ENCODE results near the gene UBE2B.
"Not testable (repeated sequence)": the region's sequence is repeated elsewhere in the genome, so short reads cannot be mapped to it uniquely, and the experiment has no call there.

The UBE2B gene

DNA sequence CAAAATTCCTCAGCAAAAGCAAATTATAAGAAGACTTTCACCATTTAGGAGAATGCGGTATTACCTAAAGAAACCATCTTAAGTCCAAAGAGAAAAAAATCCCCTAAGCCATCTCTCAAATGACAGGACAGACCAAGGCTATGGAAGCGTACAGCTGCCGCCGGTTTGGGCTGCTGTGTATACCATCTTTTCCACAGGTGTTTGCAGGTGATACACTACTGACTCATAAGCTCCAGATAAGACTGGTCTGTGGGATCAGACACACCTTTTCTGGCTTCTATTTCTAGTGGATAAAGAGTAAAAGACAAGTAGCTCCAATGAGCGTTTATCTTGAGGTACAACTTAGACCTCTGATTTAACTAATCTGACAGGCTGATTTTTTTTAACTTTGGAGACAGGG, 32.6 kb downstream of the UBE2B start:
- no peak for DNase-seq

GRCh38 chr5:134406390-134406789, 35.0 kb downstream of the UBE2B start:
- no peak for DNase-seq

DNA sequence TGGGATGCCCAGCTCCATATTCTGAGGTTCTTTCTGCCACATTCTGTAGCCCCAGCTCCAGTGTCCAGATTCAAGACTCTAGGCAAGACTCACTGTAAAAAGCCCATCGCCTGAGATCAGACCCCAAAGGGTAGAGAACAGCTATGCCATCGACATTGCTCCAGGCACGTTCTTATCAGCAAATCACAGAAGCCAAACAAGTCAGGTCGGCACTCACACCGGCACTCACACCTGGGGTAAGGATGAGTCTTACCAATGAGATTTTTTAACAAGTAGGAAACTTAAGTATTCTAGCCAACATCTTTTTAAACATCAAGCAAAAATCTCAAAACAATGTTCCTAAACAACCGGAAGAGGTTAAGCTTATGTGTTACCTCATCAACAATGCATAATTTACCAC, 38.0 kb downstream of the UBE2B start:
- DNase-seq: no peak

GRCh38 chr5:134410822-134411221, 39.5 kb downstream of the UBE2B start:
- DNase-seq: no peak

- DNase-seq: no peak
Observed at GRCh38 chr5:134411228-134411545, 39.8 kb downstream of the UBE2B start.

GRCh38 chr5:134411546-134412266, 40.3 kb downstream of the UBE2B start, which contains the start of gene CDKN2AIPNL:
Gene CDKN2AIPNL (minus strand): TSS chr5:134411881. CDS start chr5:134411854, 27 bp downstream.
- DNase-seq: peak; percentile 91 to 96 (median 93)

DNA sequence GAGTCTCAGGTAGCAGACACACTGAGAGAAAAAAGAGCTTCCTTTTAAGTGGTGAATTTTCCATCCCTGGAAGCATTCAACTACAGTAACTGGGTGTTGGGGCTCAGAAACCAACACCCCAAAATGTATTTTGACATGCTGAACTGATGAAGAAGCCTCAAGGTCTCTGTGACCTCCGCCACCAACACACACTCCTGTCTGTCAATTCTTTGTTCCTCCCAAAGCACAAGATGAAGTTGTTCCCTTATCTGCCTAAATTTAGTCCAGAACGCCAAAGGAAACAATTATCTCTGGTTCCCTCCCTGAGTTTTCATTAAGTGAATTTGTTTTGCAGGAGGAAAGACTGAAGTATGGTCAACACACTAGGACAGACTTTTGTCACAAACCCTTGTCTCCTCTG, 41.7 kb downstream of the UBE2B start:
- no peak for DNase-seq

- no peak for DNase-seq
Observed at GRCh38 chr5:134417707-134418106, 46.3 kb downstream of the UBE2B start.

- DNase-seq: no peak
Observed at GRCh38 chr5:134418958-134419357, 47.6 kb downstream of the UBE2B start.

DNA sequence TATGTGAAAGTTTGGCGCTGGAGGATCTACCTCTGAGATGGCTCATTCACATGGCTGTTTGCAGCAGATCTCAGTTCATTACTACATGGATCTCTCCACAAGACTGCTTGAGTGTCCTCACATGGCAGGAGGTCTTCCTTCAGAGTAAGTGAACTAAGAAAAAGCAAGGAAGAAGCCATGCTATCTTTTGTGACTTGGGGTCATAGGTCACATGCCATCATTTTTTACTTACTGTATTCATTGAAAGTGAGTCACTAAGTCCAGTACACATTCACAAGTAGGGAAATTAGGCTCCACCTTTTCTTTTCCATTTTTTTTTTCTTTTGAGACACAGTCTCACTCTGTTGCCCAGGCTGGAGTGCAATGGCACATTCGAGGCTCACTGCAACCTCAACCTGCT, 49.0 kb downstream of the UBE2B start:
- DNase-seq: no peak

- DNase-seq: not testable (repeated sequence)
Observed at GRCh38 chr5:134421038-134421437, 49.7 kb downstream of the UBE2B start.

- no peak for DNase-seq
Observed at GRCh38 chr5:134422791-134423365, 51.5 kb downstream of the UBE2B start.

GRCh38 chr5:134423376-134423775, 52.0 kb downstream of the UBE2B start:
- no peak for DNase-seq

GRCh38 chr5:134426361-134426760, 55.0 kb downstream of the UBE2B start:
- DNase-seq: no peak

GRCh38 chr5:134427540-134428041, 56.2 kb downstream of the UBE2B start:
- DNase-seq: no peak

- DNase-seq: no peak
Observed at GRCh38 chr5:134430001-134430569, 58.7 kb downstream of the UBE2B start.

- no peak for DNase-seq
Observed at GRCh38 chr5:134432174-134432573, 60.8 kb downstream of the UBE2B start.

DNA sequence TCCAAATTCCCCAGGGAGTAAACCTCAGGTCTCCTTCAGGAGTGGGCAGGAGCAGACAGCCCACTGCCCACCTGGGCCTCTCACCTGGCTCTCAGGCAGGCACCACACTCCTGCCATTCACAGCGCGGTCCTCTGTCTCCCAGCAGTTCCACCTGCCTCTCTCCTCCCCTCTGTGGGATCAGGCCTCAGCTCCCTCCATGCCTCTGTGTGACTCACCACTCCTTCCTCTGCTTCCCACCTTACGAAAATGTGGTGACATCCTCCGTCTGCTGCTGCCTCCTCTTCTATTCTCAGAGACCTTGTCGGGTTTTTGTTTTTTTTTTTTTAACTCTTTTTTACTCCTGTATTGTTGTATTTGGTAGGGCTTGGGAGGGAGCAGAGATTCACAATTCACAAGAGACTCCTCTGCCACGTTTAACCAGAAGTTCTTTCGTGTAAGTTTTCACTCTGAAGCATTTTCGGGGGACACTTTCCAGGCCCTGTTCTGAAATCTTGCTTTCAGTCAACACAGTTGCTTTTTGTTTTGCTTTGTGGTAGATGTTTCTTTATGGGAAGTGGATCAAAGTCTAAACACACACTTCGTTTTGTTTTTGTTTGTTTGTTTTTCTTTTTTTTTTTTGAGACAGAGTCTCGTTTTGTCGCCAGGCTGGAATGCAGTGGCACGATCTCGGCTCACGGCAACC, 61.4 kb downstream of the UBE2B start:
- no peak for DNase-seq

GRCh38 chr5:134435560-134435959, 64.2 kb downstream of the UBE2B start:
- no peak for DNase-seq

- peak; percentile 74 to 84 (median 84) for DNase-seq
Observed at GRCh38 chr5:134436523-134437339, 65.4 kb downstream of the UBE2B start.

- DNase-seq: no peak
Observed at GRCh38 chr5:134437340-134437846, 66.0 kb downstream of the UBE2B start.

GRCh38 chr5:134437847-134438581, 66.6 kb downstream of the UBE2B start:
- DNase-seq: no peak
